H1 (cell line): ENCODE data around the gene KRT1. TPM values are rescaled to one million over a fixed set of nuclear protein-coding genes. Genes with fewer than 3 reads are reported as not detected.

ENCODE experiments used
- CTCF ChIA-PET: fragments of 300-600 bp; sonication (Branson Sonifier 250); formaldehyde crosslinking; loops from one replicate; lab custom pipeline; 2021; ENCODE audit not compliant: partially characterized antibody; lab: Charles Lee
- POLR2A ChIA-PET: fragments of 300-600 bp; sonication (Branson Sonifier 250); formaldehyde crosslinking; loops from one replicate; lab custom pipeline; 2021; ENCODE audit warnings: inconsistent platforms; ENCODE audit not compliant: partially characterized antibody; lab: Charles Lee
- DNase-seq, 2 experiments: peaks; one replicate each; pipeline versions ENCODE4 v3.0.0 to v3.0.0-alpha.2; 2010 to 2022; ENCODE audit warnings: low spot score in 2 of 2, low read depth in 1 of 2, mixed read lengths in 1 of 2
- FAIRE-seq: peaks from 2 replicates; lab custom pipeline; 2011; peaks lifted over from hg19 to GRCh38; lab: Jason Lieb, UNC
- H2AFZ ChIP-seq: 2 replicates; pipeline ENCODE4 v1.8.1; 2012; ENCODE audit warnings: low read length, inconsistent platforms
- H2AK5ac ChIP-seq: 2 replicates; pipeline ENCODE4 v1.6.1; 2013; ENCODE audit warnings: low read depth, low read length
- H2BK120ac ChIP-seq: replicated peaks from 2 replicates; pipeline ENCODE3; 2013; ENCODE audit warnings: low read depth, low read length, inconsistent platforms
- H2BK12ac ChIP-seq: 2 replicates; pipeline ENCODE4 v1.6.1; 2013; ENCODE audit warnings: low read depth, low read length
- H2BK15ac ChIP-seq: 2 replicates; pipeline ENCODE4 v1.6.1; 2013; ENCODE audit warnings: low read length
- H2BK20ac ChIP-seq: 2 replicates; pipeline ENCODE4 v1.6.1; 2013; ENCODE audit warnings: low read length
- H2BK5ac ChIP-seq: 2 replicates; pipeline ENCODE4 v1.6.1; 2013; ENCODE audit warnings: low read depth, low read length
- H3K14ac ChIP-seq: 2 replicates; pipeline ENCODE4 v1.6.1; 2013; ENCODE audit warnings: inconsistent platforms; ENCODE audit not compliant: insufficient read length
- H3K18ac ChIP-seq: 2 replicates; pipeline ENCODE4 v1.6.1; 2013; ENCODE audit warnings: low read length; ENCODE audit errors: extremely low read depth
- H3K23ac ChIP-seq: 2 replicates; pipeline ENCODE4 v1.6.1; 2013; ENCODE audit warnings: inconsistent platforms; ENCODE audit not compliant: insufficient read length
- H3K23me2 ChIP-seq: 2 replicates; pipeline ENCODE4 v1.6.1; 2013; ENCODE audit warnings: low read depth, low read length
- H3K27ac ChIP-seq: 2 replicates; pipeline ENCODE4 v1.6.1; 2011; ENCODE audit warnings: low read depth, low read length, inconsistent platforms
- H3K27me3 ChIP-seq, 4 experiments: replicated peaks in 1 of 4; 1 replicate in 1 of 4; 2 replicates in 3 of 4; pipeline versions ENCODE4 v1.6.1 to v1.8.1; 2011 to 2013; ENCODE audit warnings: low read length in 3 of 4, mild to moderate bottlenecking in 3 of 4, inconsistent platforms in 2 of 4, mixed read lengths in 2 of 4, moderate library complexity in 1 of 4; ENCODE audit not compliant: control insufficient read depth in 3 of 4, insufficient read depth in 3 of 4; ENCODE audit errors: extremely low read depth in 1 of 4
- H3K36me3 ChIP-seq, 4 experiments: 2 replicates each; pipeline versions ENCODE4 v1.6.1 to v1.8.1; 2011 to 2013; ENCODE audit warnings: mild to moderate bottlenecking in 4 of 4, low read length in 3 of 4, moderate library complexity in 2 of 4, control low read depth in 1 of 4, inconsistent platforms in 1 of 4; ENCODE audit not compliant: insufficient read depth in 4 of 4, control insufficient read depth in 2 of 4
- H3K4ac ChIP-seq: replicated peaks from 2 replicates; pipeline ENCODE3; 2013; ENCODE audit warnings: low read length, low read depth, mixed read lengths, inconsistent platforms; ENCODE audit not compliant: insufficient read length
- H3K4me1 ChIP-seq, 4 experiments: replicated peaks in 1 of 4; 1 replicate in 1 of 4; 2 replicates in 3 of 4; pipeline versions ENCODE4 v1.6.1 to v1.8.1; 2011 to 2013; ENCODE audit warnings: low read length in 3 of 4, inconsistent platforms in 2 of 4, mixed read lengths in 1 of 4; ENCODE audit not compliant: insufficient read depth in 4 of 4, control insufficient read depth in 3 of 4
- H3K4me2 ChIP-seq, 2 experiments: 2 replicates each; pipeline versions ENCODE4 v1.6.1 to v1.8.1; 2011 to 2013; ENCODE audit warnings: low read depth in 2 of 2, low read length in 2 of 2, control low read depth in 1 of 2, inconsistent platforms in 1 of 2, mild to moderate bottlenecking in 1 of 2; ENCODE audit not compliant: insufficient read depth in 1 of 2
- H3K4me3 ChIP-seq, 4 experiments: fragments of 200-600, 300-600 bp in 1 of 4; sonication (generic), shearing (Covaris generic), sonication (Bioruptor Twin) in 1 of 4; 2 replicates each; pipeline versions ENCODE4 v1.5.1 to v1.8.1; 2011 to 2016; ENCODE audit warnings: low read length in 4 of 4, low read depth in 3 of 4, control low read depth in 2 of 4, inconsistent platforms in 2 of 4, mild to moderate bottlenecking in 2 of 4, mixed read lengths in 1 of 4, moderate library complexity in 1 of 4; ENCODE audit not compliant: insufficient read depth in 2 of 4; ENCODE audit errors: extremely low read depth in 1 of 4
- H3K56ac ChIP-seq: replicated peaks from 2 replicates; pipeline ENCODE3; 2013; ENCODE audit warnings: low read depth, mild to moderate bottlenecking, mixed read lengths, low read length, inconsistent platforms; ENCODE audit not compliant: insufficient read length
- H3K79me1 ChIP-seq: 2 replicates; pipeline ENCODE4 v1.6.1; 2013; ENCODE audit warnings: low read depth, low read length, control low read depth
- H3K79me2 ChIP-seq, 2 experiments: 2 replicates each; pipeline versions ENCODE4 v1.6.1 to v1.8.1; 2012 to 2013; ENCODE audit warnings: low read length in 2 of 2, mild to moderate bottlenecking in 2 of 2, inconsistent platforms in 1 of 2; ENCODE audit not compliant: insufficient read depth in 2 of 2, control insufficient read depth in 1 of 2
- H3K9ac ChIP-seq, 4 experiments: replicated peaks in 1 of 4; 1 replicate in 1 of 4; 2 replicates in 3 of 4; pipeline versions ENCODE4 v1.6.1 to v1.8.1; 2011 to 2013; ENCODE audit warnings: low read depth in 3 of 4, low read length in 3 of 4, control low read depth in 2 of 4, mild to moderate bottlenecking in 2 of 4, moderate library complexity in 2 of 4, inconsistent platforms in 1 of 4; ENCODE audit errors: extremely low read depth in 1 of 4
- H3K9me3 ChIP-seq, 2 experiments: 2 replicates each; pipeline versions ENCODE4 v1.6.1 to v1.8.1; 2012 to 2013; ENCODE audit warnings: mild to moderate bottlenecking in 2 of 2, moderate library complexity in 2 of 2, control low read depth in 1 of 2, inconsistent platforms in 1 of 2, low read depth in 1 of 2, low read length in 1 of 2, mixed read lengths in 1 of 2; ENCODE audit not compliant: insufficient read depth in 2 of 2
- H4K20me1 ChIP-seq, 2 experiments: replicated peaks in 1 of 2; 2 replicates each; pipeline versions ENCODE3 to v1.8.1; 2011 to 2013; ENCODE audit warnings: inconsistent platforms in 2 of 2, low read length in 2 of 2, mild to moderate bottlenecking in 1 of 2; ENCODE audit not compliant: insufficient read depth in 2 of 2, control insufficient read depth in 1 of 2
- H4K5ac ChIP-seq: 2 replicates; pipeline ENCODE4 v1.6.1; 2013; ENCODE audit warnings: low read length, low read depth, mixed read lengths, inconsistent platforms; ENCODE audit not compliant: insufficient read length
- H4K8ac ChIP-seq: 2 replicates; pipeline ENCODE4 v1.8.0; 2013; ENCODE audit warnings: mild to moderate bottlenecking, moderate library complexity, low read length, inconsistent platforms; ENCODE audit not compliant: insufficient read depth; ENCODE audit errors: extremely low read depth
- H4K91ac ChIP-seq: replicated peaks from 2 replicates; pipeline ENCODE3; 2013; ENCODE audit warnings: low read length, mixed read lengths, inconsistent platforms; ENCODE audit not compliant: insufficient read length
- CBX8 ChIP-seq: fragments of 300-800, 300-1000 bp; sonication (generic); IDR thresholded peaks from 2 replicates; pipeline ENCODE4 v1.7.1; 2016; ENCODE audit warnings: low read depth, low read length, borderline replicate concordance
- CHD2 ChIP-seq: IDR thresholded peaks from 2 replicates; pipeline ENCODE4 v1.6.1; 2012; ENCODE audit warnings: low read length, improper control_type of control experiment
- EGR1 ChIP-seq: IDR thresholded peaks from 2 replicates; pipeline ENCODE4 v1.6.1; 2011; ENCODE audit warnings: low read depth, low read length, borderline replicate concordance
- FOSL1 ChIP-seq: IDR thresholded peaks from 2 replicates; pipeline ENCODE4 v1.6.1; 2011; ENCODE audit warnings: mild to moderate bottlenecking, low read depth, low read length, moderate library complexity; ENCODE audit not compliant: insufficient read depth
- NRF1 ChIP-seq: IDR thresholded peaks from 2 replicates; pipeline ENCODE4 v1.6.1; 2011; ENCODE audit warnings: mild to moderate bottlenecking, low read depth, low read length, improper control_type of control experiment
- POLR2A ChIP-seq, 2 experiments: IDR thresholded peaks; 1 replicate in 1 of 2; 2 replicates in 1 of 2; pipeline ENCODE4 v1.6.1; 2011; ENCODE audit warnings: low read depth in 2 of 2, low read length in 2 of 2, mild to moderate bottlenecking in 2 of 2; ENCODE audit errors: control extremely low read depth in 1 of 2
- RNF2 ChIP-seq: fragments of 200-900, 300-1000 bp; sonication (generic); IDR thresholded peaks from 2 replicates; pipeline ENCODE4 v1.7.1; 2016; ENCODE audit warnings: borderline replicate concordance, low read depth, mild to moderate bottlenecking, antibody characterized with exemption, low read length; ENCODE audit not compliant: poor library complexity, severe bottlenecking; ENCODE audit errors: missing control alignments
- SAP30 ChIP-seq: fragments of 300-600 bp; sonication (generic); IDR thresholded peaks from 2 replicates; pipeline ENCODE4 v1.7.1; 2012; ENCODE audit warnings: low read length, moderate library complexity, mild to moderate bottlenecking, inconsistent platforms; ENCODE audit not compliant: insufficient read depth, insufficient replicate concordance
- SP1 ChIP-seq: IDR thresholded peaks from 2 replicates; pipeline ENCODE4 v1.6.1; 2011; ENCODE audit warnings: low read depth, low read length
- polyA plus RNA-seq, 7 experiments: library from polyadenylated mRNA; depleted of rRNA in 3 of 7; stranded (reverse) in 5 of 7; unstranded in 2 of 7; fragments of >200 nt in 5 of 7; fragments of 200-250 nt in 2 of 7; gene quantifications; 1 replicate in 5 of 7; 2 replicates in 1 of 7; 4 replicates in 1 of 7; pipeline versions ENCODE4 v1.2.1 to v1.2.3, GENCODE V29; 2011 to 2013; ENCODE audit warnings: missing spikeins in 2 of 7, mixed read lengths in 2 of 7
- total RNA-seq: library from RNA; stranded (reverse); fragmentation: NEBNext Ultra II Directional; extraction: Animal tissue kit (Norgen Biotek cat#: 25700); gene quantifications from 2 replicates; pipeline ENCODE4 v1.2.1, GENCODE V29; 2021

KRT1 gene
- total and polyA plus RNA-seq, 2 of the 8 experiments (the other 6 are each of a cell fraction or from before 2014, with no cell fraction given): not detected

DNA sequence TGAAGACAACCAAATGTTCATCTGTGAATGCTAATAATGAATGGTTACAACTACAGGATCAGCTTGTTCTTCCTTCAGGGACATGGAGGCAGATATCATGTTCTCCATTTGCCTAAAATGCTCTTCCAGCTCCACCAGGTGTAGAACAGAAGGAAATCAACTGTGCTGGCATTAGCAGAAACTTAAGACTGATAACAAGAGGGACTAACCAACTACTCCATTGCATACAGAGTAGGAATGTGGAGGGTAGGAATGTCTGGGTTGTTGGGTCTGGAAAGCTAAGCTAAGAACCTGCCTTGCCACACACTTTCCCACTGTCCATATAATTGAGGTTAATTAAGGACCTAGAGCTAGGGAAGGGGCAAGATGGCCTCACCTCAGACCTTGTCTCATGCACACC lies 16.8 kb downstream of the KRT1 start:
- Histone ChIP-seq H3K18ac (no peak overlapping the region), H2BK20ac (no peak overlapping the region), H2BK15ac (no peak overlapping the region), H3K23me2 (no peaks in the 10 kb centered on the region), H4K20me1 (no peaks in the 10 kb centered on the region), H3K23ac (no peak overlapping the region), H2BK120ac (no peak overlapping the region), H3K79me1 (no peaks in the 10 kb centered on the region), H3K27ac (no peak overlapping the region), H3K36me3 (no peaks in the 10 kb centered on the region), H3K4ac (no peak overlapping the region), H2AK5ac (no peak overlapping the region), H3K9ac (no peak overlapping the region), H3K4me3 (no peak overlapping the region), H2BK12ac (no peak overlapping the region), H3K56ac (no peak overlapping the region), H3K14ac (no peak overlapping the region), H3K9me3 (no peaks in the 10 kb centered on the region), H2BK5ac (no peak overlapping the region), H4K8ac (no peak overlapping the region)
- FAIRE-seq: no peak
- no peak for DNase-seq
- POLR2A ChIA-PET: no interaction called here
- TF ChIP-seq CBX8 (no peak), POLR2A (IDR thresholded peaks at IDR 0.05; ENCODE audit: control extremely low read depth in 1 of 2, low read depth in 2 of 2, low read length in 2 of 2) (no peak), FOSL1 (no peak), SAP30 (no peak), RNF2 (no peak), CHD2 (no peak), NRF1 (no peak), SP1 (no peak), EGR1 (no peak)
- TF ChIP-seq, all 59 proteins: peak for 0
- CTCF ChIA-PET: interaction anchor here (0.6 to 5.8 kb wide), 9 partner anchors 10 to 302 kb away, joined by 3 to 26 read pairs (median 5); no protein-coding TSS in a partner anchor
- Histone ChIP-seq H3K27me3 (no peaks in the 10 kb centered on the region), H4K5ac (no peak overlapping the region), H3K4me2 (no peak overlapping the region), H2AFZ (no peak overlapping the region), H3K79me2 (no peaks in the 10 kb centered on the region), H4K91ac (no peak overlapping the region), H3K4me1 (no peaks in the 10 kb centered on the region)
